SU-DHL-6 (cell line): ENCODE data around the gene CENPU.

ENCODE experiments used
- CTCF ChIP-seq: fragments of 200-600 bp; sonication (generic); IDR thresholded peaks from one replicate; pipeline ENCODE4 v1.5.1; 2017; ENCODE audit warnings: antibody characterized with exemption, mild to moderate bottlenecking, low read length, moderate library complexity; ENCODE audit not compliant: insufficient read depth, poor library complexity, severe bottlenecking
- EZH2phosphoT487 ChIP-seq: fragments of 200-600 bp; sonication (generic), shearing (Covaris generic); conservative IDR thresholded peaks from 2 replicates; pipeline ENCODE4 v1.6.1; 2018; ENCODE audit warnings: mild to moderate bottlenecking, antibody characterized with exemption, low read length, moderate library complexity, mixed read lengths

GRCh38 chr4:184674011-184674410, 59.9 kb downstream of the CENPU start:
- TF ChIP-seq CTCF (no peak), EZH2phosphoT487 (no peak)
